NCI-H524 (cell line): ENCODE data around the gene REPIN1.
"Not testable (repeated sequence)": the region's sequence is repeated elsewhere in the genome, so short reads cannot be mapped to it uniquely, and the experiment has no call there.

Experiments
- DNase-seq, 2 experiments: peaks; one replicate each; lab custom pipeline; 2025; lab: John Stamatoyannopoulos, UW

The REPIN1 gene

DNA sequence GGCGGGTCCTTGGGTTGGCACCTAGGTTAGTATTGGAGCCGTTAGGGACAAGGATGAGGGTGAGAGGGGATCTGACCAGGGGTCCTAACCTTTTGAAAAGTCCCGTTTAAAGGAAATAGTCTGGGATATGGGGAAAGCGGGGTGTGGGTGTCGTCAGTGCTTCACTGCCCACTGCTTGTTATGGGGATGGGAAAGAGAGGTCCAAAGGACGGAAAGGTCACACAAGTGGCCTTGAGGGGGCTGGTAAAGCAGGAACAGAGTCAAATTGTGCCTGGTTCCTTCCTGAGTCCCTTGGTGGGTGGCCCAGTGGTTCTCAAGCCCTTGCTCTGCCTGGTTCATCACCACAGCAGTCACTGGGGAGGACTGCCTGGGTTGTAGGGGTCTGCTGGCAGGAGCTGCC lies 7.9 kb downstream of the REPIN1 start:
- DNase-seq: no peak

DNA sequence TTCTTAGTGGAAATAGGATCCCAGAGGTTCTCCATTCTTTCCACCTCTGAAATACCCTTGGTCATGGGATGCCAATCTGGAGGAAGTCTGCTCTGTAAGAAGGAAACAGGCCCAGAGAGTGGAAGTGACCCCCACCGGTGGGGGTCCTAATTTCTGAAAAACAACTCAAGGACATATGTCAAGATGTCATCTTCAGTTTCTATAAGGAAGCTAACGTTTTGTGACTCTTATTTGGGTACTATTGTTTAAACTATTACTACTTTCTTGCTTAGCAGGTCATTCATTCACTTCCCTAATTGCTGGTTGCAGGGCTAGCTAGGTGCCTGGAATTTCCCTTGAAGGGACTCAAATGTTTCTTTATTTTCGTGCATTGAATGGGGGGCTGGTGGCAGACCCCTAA lies 8.6 kb downstream of the REPIN1 start:
- no peak for DNase-seq

DNA sequence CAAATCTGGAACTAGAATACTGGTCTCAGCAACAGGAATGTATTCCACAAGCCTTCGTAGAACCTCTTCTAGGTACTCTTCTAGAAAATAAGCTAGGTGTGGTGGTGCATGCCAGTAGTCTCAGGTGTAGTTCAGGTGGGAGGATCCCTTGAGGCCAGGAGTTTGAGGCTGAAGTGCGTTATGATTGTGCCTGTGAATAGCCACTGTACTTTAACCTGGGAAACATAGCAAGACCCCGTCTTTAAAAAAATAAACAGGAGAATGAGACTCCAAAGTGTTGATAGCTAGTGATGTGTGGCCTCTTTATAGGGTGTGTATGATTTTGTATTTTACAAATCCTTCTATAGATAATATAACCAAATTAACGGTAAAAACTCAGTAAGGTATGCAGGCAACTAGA lies 9.0 kb downstream of the REPIN1 start:
- DNase-seq: no peak

DNA sequence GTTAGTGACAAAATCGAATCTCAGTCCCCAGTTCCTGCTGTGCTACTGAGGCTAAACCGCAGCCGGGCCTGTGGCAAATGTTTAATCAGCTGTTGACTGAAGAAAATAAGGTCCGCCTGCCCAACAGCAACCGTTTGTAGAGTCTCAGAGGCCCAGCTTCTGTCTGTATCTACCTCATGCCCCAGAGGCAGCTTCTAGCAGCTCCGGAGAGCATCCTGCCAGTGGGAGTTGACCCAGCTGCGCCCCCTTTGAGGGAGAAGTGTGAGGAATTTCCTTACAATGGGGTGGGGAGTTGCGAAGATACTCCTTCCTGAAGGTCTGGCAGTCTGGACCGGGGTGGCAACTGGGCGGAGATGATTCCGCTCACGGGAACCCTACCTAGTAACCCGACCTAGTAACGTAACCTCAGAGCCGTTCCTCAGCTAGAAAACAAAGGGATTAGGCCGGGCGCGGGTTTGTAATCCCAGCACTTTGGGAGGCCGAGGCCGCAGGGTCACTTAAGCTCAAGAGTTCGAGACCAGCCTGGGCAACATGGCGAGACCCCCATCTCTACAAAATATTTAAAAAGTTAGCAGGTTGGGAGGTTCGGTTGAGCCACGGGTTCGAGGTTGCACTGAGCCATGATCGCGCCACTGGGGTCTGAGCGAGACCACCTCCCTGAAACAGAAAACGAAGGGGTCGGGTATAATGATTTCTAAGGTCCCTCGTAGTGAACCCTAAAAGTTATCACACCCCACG lies 9.7 kb downstream of the REPIN1 start:
- peak; percentile 65 to 82 for DNase-seq

DNA sequence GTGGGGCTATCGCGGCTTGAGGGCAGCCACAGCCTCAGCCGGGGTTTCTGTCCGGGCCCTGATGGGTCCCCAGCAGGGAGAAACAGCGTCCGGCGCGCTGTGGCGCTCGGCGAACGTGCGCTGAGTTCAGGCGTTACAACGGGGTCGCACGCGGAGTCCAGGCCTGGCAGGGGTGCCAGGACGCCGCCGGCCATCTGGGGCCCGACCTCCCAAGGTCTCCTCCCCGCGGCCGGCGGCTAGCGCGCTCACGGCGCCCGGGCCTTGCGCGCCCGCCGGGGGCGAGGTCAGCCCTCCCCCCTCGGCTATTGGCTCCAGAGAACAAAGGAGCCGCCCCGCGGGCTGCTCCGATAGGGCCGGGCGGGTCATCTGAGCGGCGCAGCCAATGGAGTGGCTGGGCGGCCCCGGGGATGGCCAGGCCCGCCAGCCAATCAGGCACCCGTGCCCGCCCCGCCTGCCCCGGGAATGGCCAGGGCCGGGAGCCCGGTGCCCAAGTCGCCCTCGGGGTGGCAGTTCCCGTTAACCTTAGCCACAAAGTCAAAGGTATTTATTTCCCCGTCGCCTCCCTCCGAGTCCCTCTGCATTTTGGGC lies 10.3 kb downstream of the REPIN1 start, which contains the start of gene ZNF775:
ZNF775 (plus strand) TSS at position 478 of the 588 bp plus-strand sequence. CDS start 9,141 bp downstream, outside the sequence.
- peak; percentile 87 to 94 for DNase-seq

DNA sequence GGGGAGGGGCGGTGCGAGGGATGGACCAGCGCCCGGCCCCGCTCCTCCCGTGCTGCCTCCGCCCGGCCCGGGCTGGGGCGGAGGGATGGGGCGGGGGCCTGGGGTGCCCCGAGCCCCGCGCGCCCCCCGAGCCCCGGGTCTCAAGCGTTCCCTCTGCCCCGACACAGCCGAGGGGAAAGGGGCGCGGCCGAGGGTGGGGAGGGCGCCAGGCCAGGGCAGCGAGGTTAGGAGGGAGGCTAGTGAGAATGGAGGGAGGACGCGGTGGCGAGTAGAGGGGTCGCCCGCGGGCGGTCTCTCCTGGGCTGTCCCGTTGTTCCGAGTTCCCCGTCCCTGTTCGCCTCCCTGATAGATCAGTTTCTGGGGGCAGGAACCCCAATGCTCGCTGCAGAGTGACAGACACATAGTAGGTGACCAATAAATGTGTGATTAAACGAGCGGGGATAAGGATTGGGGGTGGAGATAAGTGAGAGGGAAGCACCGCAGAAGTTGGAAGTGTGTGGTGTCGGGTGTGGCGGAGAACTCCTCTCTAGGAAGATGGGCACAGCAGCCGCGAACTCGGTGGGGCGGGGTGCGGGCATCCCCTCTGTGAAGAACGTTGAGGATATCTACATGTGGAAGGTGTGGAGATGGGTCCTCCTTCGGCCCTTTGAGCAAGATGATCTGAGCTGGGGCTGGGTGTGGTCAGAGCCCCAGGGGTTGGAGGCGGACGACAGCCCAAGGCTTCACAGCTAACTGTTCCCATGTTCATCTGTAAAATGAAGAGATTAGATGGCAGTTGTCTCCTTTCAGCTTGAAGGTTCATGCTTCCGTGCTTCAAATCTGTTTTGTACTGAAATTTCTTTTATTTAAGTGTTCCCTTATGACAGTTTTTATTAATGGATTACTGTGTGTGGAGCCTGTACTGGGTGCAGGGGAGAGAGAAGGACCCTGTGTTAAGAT lies 11.1 kb downstream of the REPIN1 start:
- no peak for DNase-seq

DNA sequence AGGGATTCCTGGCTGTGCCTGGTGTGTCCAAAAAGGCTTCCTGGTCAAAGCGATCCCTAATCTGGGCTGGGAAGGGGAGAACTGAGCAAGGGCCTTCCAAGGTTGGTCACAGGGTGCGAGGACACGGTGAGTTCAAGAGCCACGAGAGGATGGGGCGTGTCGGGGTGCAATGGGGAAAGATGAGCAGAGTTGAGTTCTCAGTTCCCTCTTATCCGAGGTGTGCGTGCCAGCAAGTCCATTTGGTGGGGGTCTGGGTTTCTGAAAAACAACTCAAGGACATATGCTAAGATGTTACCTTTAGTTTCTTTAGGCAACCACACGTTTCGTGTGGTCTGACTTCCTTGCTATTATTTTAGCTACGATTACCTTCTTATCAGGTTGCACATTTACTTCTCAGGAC lies 11.8 kb downstream of the REPIN1 start:
- no peak for DNase-seq

DNA sequence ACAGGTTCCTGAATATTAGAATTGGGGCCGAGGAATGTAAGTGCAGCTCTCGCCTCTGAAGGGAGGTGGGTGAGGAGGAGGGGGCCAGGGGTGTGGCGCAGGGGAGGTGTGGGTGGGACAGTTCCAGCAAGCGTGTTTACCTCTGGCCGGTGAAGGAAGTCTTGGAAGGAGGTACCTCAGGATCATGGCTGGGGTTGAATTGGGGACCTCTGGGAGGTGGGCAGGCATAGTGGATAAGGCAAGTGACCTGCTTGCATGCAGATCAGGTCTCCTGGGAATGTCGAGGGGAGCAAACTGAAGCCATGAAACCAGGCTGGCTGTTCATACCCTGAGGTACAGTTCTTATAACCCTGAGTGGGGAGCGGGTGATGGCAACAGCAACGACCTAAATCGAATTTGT lies 12.5 kb downstream of the REPIN1 start:
- DNase-seq: no peak

DNA sequence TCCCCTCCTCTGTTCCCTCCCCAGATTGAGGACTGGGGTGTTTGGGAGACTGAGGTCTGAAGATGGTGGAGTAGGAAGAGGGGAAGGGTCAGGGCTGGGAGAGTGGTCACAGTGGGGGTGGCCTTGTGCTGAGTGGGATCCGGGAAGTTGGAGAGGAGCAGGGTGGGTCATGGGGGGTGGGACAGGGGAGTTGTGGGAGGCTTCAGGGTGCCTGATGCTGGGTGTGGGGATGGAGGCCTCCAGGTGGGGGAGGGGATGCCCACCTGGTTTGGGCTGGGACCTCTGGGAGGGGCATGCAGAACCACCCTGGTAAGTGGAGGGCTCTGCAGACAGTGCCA lies 13.1 kb downstream of the REPIN1 start:
- DNase-seq: no peak

DNA sequence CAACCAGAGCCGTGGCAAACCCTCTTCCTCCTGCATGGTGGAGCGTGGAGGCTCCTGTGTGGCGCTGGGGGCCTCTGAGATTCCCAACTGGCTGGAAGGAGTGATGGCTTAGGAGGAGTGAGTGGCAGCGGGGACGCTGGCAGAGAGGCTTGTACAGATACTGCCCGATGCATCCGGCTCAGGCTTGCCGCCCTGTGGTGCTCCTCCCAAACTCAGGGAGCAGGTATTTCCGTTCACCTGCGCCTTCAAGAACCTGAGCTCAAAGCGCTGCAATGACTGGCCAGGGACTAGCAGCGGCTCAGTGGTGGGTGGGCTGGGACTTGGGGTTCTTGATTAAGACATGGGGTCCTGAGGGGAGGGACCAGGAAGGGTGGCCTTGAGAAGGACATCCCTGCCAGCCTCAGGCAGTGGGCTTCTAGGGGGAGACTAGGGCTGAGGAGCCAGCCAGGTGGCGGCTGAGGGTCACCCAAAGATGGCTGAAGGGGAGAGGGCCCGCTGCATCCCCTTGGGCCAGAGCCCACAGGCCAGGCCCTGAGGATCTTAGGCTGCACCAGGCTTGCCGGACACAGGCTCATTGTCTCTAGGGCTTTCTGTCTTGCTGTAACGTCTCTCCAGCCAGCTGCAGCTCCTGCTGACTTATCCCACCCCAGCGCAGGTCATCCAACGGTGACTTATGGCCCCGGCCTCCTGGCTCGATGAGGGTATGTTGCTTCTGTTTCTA lies 13.7 kb downstream of the REPIN1 start:
- DNase-seq: no peak

DNA sequence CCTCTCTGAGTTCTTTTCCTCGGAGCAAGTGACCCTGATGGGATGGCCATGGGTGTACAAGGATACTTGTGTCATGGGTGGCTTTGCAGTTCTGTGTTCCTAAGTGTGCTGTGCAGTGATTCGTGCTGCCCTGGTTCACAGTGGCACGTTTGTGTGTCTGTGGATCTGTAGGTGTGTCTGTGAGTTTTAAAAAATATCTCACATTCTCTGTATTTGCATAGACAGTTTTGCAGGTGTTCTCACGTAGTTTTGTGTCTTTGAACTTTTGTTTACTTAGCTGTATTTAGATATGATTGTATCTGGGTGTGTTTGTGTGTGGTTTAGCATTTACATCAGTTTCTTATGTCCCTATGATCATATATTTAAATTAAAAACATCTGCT lies 14.2 kb downstream of the REPIN1 start:
- DNase-seq: no peak

DNA sequence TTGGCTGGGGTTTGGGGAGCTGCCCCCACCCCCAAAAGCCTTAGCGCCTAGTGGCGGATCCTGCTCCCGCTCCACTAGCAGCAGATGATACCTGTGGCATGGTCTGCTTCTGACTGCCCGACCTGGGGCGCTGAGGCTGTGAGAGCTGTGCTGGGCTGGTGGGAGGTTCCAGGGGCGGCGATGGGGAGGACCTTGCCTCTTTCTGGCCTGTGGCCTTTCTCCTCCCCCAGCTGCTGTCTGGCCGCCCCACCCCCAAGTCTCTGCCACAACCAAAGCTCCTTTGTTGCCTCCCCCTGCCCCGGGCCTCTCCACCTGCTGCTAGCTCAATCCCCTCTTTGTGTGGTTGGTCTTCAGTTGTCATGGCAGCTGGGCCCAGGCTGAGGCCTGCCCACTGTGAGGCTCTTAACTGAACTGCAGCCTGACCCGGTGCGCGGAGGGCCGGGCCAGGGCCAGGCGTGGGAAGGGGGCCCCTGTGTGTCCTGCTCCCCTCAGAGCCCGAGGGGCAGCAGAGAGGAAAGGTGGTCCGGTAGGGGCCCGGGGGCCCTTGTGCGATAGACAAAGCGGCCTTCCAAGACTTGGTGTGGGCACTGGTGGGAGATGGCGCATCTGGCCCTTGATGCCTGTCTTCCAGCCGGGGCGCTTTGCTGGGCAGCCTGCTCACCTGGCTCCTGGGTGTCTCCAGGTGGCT lies 15.2 kb downstream of the REPIN1 start:
- peak; percentile 61 to 87 for DNase-seq

DNA sequence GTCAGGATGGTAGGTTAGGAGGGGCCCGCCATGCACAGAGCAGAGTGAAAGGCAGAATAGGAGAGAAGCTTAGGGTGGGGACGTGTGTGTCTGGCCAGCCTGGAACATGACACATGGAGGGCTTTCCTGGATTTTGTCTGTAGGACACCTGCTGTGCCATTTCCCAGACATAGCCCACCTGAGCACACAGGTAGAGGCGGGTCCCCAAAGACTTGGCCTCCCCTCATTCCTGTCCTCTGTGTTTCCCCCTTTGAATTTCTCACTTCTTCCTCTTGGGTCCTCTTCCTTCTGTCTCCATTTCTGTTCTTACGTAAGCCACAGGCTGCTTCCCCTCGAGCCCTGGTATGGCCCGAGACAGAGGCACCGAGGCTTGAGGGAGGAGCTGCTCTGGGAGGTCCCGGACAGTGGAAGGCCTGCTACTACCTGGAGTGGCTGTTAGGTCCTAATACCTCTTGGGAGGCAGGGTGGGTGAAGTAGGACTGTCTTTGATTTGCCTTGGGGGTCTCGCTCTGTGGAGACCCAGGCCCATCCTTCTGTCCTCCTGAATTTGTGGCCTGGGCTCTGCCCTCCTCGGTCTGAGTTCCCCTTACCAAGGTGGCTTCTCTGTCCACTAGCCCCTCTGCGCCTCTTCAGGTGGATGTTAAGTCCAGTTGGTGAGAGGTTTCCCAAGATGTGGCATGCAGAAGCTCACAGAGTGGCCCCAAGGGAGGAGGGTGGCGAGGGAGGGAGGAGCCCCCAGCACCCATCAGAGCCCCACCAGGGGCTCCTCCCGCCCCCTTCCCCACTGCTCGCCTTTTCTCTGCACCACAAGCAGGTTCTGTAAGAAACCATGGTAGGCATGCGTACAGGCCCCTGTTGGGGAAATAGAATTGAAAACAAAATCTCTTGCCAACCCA lies 16.0 kb downstream of the REPIN1 start:
- DNase-seq: no peak

DNA sequence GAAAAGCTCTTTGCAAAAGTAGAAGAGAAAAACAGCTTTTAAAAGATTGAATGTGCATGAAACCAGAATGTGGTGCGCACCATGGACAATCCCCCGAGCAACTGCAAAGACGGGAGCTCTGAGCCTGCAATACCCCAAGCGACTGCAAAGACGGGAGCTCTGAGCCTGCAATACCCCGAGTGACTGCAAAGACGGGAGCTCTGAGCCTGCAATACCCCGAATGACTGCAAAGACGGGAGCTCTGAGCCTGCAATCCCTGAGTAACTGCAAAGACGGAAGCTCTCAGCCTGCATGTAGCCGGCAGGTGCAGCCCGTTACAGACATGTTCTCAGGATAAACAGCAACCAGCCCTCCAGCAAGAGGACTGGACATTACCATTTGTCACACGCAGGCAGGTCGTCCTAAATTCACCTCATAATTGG lies 16.7 kb downstream of the REPIN1 start:
- no peak for DNase-seq

DNA sequence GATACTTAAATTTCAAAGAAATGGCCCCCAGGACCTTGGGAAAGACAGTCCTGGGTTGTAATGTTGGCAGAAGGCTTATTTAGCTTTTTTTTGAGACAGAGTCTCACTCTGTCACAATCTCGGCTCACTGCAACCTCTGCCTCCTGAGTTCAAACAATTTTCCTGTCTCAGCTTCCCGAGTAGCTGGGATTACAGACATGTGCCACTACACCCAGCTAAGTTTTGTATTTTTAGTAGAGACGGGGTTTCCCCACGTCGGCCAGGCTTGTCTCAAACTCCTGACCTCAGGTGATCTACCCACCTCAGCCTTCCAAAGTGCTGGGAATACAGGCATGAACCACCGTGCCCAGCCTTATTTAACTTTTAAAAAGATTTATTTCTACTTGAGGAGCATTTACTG lies 17.3 kb downstream of the REPIN1 start:
- not testable (repeated sequence) for DNase-seq

DNA sequence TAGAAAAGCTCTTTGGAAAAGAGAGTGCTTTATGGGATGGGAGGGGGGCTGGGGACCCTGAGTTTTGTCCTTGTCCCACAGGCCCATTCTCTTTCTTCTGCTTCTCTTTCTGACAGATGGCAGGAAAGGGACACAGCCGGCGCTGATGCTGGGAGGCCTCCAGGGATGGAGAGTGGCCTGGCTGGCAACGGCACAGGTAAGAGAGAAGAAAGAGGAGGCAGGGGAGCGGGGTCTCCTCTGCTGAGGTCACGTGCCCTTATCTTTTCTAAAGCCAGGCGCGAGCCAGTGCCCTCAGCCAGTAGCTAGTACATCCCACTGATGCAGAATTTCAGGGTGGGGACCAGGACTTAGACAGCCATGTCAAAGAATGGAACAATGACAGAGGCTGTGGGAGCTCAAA lies 19.7 kb downstream of the REPIN1 start:
- peak in 1 of 2 experiments; percentile 52 for DNase-seq

DNA sequence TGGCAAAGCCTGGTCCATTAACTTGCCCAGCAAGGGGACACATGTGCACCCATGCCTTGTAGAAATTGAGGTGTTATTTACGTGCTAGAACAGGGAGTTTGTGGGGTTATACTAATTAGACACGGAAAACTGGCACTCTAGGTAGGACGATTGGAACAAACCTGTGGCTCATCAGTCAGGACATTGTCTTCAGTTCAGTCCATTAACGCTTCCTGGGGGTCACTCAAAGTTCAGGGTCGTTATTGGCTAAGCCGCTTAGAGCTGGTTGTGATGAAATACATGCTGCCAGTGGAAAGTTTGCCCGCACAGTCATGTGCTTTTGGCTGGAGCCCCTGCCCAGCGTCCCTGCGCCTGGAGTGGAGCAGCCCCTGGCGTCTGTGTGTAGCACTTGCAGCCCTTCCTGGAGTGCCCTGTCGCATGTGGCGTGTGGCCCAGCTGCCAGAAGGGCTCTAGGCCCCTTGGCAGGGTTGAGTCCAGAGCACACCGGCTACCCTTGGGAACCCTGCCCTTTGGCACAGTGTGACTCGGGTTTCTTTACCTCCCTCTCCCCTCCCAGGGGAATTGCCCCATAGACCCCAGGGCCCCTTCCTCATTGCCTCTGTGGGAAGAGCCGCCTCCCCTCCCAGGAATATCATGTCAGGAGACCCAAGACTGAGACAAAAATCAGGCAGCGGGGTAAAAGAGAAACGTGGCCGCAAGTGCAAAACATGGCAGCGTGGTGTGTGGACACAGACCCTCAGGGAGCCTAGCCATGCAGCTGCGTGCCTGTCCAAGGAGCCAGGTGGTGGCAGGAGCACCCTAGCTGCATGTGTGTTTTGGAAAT lies 20.3 kb downstream of the REPIN1 start:
- DNase-seq: peak; percentile 88 to 91

DNA sequence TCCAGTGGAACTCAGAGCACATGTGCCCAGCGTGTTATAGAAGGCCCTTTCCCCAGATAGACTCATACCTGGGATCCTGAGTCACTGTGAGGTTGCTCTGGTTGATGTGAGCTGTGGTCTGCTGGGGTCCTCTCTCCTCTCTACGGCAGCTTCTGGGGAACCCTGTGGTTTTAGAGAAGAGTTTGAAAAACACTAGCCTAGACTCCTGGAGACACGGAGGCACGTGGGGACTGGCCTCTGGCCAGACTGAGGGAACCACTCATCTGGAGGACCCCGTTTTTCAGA lies 20.9 kb downstream of the REPIN1 start:
- no peak for DNase-seq

DNA sequence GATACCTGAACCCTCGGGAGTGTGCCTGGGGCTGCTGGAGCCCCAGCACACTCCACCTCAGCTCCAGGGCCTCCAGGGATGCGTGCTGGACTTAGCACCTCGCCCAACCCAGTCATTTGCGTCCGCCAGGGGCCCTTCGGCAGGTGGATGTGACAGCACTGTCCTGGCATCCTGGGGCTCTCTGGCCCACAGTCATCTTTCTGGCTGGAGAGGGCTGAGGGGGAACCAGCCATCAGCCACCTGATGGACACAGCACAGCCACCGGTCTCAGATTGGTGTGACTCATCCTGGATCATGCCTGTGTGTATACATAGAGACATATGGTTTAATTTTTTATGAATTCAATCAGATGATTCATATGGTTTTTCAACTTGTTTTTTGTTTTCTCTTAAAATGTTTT lies 21.6 kb downstream of the REPIN1 start:
- no peak for DNase-seq

DNA sequence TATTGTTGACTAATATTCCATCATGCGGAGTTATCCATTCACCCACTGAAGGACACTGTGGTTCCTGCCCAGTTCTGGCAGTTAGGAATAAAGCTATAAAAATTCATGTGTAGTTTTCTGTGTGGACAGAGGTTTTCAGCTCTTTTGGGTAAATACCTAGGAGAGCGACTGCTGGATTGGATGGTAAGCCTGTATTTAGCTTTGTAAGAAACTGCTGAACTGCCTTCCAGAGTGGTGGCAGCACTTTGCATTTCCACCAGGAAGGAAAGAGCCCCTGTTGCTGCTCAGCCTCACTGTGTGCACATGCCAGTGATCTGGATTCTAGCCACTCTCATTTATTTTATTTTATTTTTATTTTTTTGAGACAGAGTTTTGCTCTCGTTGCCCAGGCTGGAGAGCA lies 24.7 kb downstream of the REPIN1 start:
- no peak for DNase-seq
